Activated CD4-positive, alpha-beta T cell treated with anti-CD3 and anti-CD28 coated beads, Interleukin-2, amount 10 ng/mL, durations not matched to agents 7 days and 5 days (primary cell): Measurements from ENCODE around the gene TBX1. TPM values are rescaled to one million over a fixed set of nuclear protein-coding genes. Genes with fewer than 3 reads are reported as not detected.

Experiments used
- CTCF ChIA-PET: fragments of 350-600 bp; sonication (Branson Sonifier 250); formaldehyde crosslinking; loops from one replicate; lab custom pipeline; 2021; ENCODE audit warnings: antibody characterized with exemption; lab: Charles Lee
- POLR2A ChIA-PET: fragments of 350-600 bp; sonication (Branson Sonifier 250); formaldehyde crosslinking; loops from one replicate; lab custom pipeline; 2021; ENCODE audit warnings: antibody characterized with exemption; lab: Charles Lee
- DNase-seq: peaks from one replicate; pipeline ENCODE4 v3.0.0-alpha.2; 2020
- H3K27ac Mint-ChIP-seq: one replicate; pipeline ENCODE4 v1.8.0; 2021; ENCODE audit warnings: mild to moderate bottlenecking, moderate library complexity, mixed read lengths
- H3K27me3 Mint-ChIP-seq: one replicate; pipeline ENCODE4 v1.8.0; 2021; ENCODE audit warnings: mixed read lengths
- H3K36me3 Mint-ChIP-seq: one replicate; pipeline ENCODE4 v1.8.0; 2021; ENCODE audit warnings: low read depth, mixed read lengths
- H3K4me1 Mint-ChIP-seq: one replicate; pipeline ENCODE4 v1.8.0; 2021; ENCODE audit warnings: mixed read lengths
- H3K4me3 Mint-ChIP-seq: one replicate; pipeline ENCODE4 v1.8.0; 2021; ENCODE audit warnings: mild to moderate bottlenecking, moderate library complexity, mixed read lengths
- H3K9me3 Mint-ChIP-seq: one replicate; pipeline ENCODE4 v1.8.0; 2021; ENCODE audit warnings: mixed read lengths
- total RNA-seq, 2 experiments: library from RNA; stranded (reverse); gene quantifications; one replicate each; pipeline ENCODE4 v1.2.3, GENCODE V29; 2021

TBX1 gene
- total RNA-seq, 2 experiments from 2014 or later = not detected

DNA sequence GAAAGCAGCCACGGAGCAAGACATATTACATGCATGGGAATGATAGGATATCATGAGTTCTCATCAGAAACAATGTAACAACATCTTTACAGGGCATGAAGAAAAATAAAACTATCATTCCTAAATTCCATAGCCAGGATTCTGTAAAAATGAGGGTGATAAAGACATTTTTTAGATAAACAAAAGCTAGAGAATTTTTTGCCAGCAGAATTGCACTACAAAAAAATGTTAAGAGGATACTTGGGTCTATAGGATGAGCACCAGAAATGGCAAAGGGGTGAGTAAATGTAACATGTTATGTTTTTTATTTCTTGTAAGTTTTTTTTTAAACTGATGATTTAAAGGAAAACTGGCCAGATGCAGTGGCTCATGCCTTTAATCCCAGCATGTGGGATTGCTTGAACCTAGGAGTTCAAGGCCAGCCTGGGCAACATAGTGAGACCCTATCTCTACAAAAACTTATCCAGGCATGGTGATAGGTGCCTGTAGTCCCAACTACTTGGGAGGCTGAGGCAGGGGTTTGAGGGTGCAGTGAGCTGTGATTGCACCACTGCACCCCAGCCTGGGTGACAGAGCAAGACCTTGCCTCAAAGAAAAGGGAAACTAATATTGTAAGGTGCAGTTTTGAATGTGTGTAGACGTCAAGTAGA lies 33.2 kb downstream of the TBX1 start:
- ChIA-PET CTCF (interaction anchor here (0.6 kb wide), 1 partner anchor 1135 kb away, joined by 5 read pairs; no protein-coding TSS in a partner anchor), POLR2A (no interaction called here)
- Mint-ChIP-seq H3K4me3 (no peak overlapping the region), H3K4me1 (no peaks in the 10 kb centered on the region), H3K27me3 (no peaks in the 10 kb centered on the region), H3K9me3 (no peaks in the 10 kb centered on the region), H3K27ac (no peak overlapping the region), H3K36me3 (peaks cover 9% of the 10 kb centered on the region)
- no peak for DNase-seq

- POLR2A ChIA-PET = no interaction called here
- Mint-ChIP-seq H3K27ac (no peak overlapping the region), H3K36me3 (peaks cover 9% of the 10 kb centered on the region), H3K27me3 (no peaks in the 10 kb centered on the region), H3K9me3 (no peaks in the 10 kb centered on the region), H3K4me3 (no peak overlapping the region), H3K4me1 (no peaks in the 10 kb centered on the region)
- CTCF ChIA-PET = no interaction called here
- no peak for DNase-seq
Measured at GRCh38 chr22:19795617-19796008, 35.0 kb downstream of the TBX1 start.

DNA sequence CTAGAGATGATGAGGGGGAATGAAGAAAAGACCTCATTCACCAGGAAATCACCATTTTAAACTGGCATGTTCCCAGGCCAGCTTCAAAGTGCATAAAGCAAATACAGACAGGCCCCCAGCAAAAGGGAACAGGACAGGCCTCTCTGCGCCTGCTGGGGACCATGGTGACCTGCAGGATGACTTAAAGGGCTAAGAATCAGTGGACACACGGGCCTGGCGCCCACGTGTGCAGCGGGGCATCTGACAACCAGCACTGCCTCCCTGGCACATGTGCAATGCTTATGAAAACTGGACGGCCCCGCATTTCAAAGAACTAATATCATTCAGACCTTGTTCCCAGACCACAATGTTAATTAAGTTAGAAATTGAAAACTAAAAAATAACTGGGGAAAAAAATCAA lies 35.6 kb downstream of the TBX1 start:
- H3K4me1 Mint-ChIP-seq = no peaks in the 10 kb centered on the region
- H3K36me3 Mint-ChIP-seq = peaks cover 9% of the 10 kb centered on the region
- no peak overlapping the region for H3K27ac Mint-ChIP-seq
- ChIA-PET CTCF (interaction anchor here (0.7 kb wide), 1 partner anchor 148 kb away, joined by 3 read pairs; no protein-coding TSS in a partner anchor), POLR2A (no interaction called here)
- H3K9me3 Mint-ChIP-seq = no peaks in the 10 kb centered on the region
- no peaks in the 10 kb centered on the region for H3K27me3 Mint-ChIP-seq
- H3K4me3 Mint-ChIP-seq = no peak overlapping the region
- DNase-seq = no peak

DNA sequence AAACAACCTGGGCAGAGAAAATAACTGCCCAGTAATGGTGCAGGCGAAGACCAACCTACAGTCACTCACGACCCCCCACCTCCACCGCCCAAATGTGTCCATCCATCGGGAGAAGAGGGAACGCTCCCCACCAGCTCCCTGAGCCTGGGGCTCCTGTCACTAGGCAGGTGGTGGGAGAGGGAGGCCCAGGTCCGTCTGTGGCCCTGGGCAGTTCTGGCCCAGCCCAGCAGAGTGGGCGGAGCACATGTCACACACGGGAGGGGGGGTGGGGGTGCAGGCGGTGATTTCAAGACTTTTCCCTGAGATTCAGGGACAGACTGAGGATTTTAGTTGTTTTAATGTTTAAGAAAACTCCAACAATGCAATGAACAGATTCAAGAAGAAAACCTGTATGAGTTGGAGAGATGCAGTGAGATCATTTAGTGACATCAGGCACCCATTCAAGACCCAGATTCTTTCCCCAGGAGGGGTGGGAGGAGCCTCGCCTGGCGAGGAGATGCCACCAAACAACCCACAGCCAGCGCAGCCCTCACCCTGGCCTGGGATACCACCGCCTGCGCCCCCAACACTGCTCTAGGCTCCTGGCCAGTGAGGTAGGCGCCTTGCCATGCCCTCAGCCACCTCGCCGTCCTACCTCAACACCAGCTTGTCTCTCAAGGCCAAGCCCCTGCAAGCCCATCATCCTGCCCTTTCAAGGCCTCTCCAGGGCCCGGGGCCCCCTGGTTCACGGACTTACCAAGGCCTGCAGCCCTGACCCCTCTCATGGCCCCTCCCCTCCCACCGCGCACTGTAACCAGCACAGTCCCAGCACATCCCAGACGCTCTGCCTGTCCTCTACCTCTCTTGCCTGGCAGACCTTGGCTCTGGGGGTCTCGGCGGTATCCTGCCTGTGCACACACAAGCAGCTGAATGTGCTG lies 36.8 kb downstream of the TBX1 start:
- Mint-ChIP-seq H3K27me3 (no peaks in the 10 kb centered on the region), H3K27ac (no peak overlapping the region), H3K36me3 (peaks cover 5% of the 10 kb centered on the region), H3K9me3 (no peaks in the 10 kb centered on the region), H3K4me3 (no peak overlapping the region), H3K4me1 (no peaks in the 10 kb centered on the region)
- CTCF ChIA-PET = interaction anchor here (0.7 kb wide), 1 partner anchor 147 kb away, joined by 3 read pairs; no protein-coding TSS in a partner anchor
- DNase-seq = no peak
- POLR2A ChIA-PET = no interaction called here

DNA sequence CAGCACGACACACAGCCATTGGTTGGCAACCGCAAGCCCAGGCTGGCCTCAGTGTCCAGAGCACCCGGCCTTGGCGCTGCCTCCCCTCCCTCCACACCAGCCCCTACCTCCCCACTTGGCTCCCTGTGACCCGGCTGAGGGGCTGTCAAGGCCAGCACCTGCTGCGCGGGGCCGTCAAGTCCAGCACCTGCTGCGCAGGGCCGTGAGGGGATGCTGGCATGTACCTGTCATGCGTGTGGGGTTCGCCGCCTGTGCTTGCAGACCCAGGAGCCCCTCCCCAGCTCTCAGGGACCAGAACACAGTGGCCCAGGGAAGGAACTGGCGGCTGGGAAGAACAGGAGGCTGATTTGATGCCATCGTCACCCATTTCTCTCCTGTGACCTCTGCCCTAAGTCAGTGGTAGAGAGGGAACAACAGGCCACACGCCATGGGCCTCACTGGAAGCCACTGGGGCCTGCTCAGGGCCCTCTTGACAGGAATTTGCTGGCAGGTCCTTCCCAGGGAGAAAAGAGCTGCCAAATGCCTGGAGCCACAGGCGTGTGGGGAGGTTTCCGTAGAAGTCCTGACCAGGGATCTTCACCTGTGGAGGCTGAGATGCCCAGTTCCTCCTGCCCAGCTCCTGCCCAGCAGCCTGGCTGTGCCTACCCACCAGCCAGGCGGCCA lies 37.6 kb downstream of the TBX1 start:
- CTCF ChIA-PET = no interaction called here
- no peak overlapping the region for H3K27ac Mint-ChIP-seq
- H3K27me3 Mint-ChIP-seq = no peaks in the 10 kb centered on the region
- no peaks in the 10 kb centered on the region for H3K4me1 Mint-ChIP-seq
- no peak for DNase-seq
- peaks cover 3% of the 10 kb centered on the region for H3K36me3 Mint-ChIP-seq
- POLR2A ChIA-PET = no interaction called here
- H3K9me3 Mint-ChIP-seq = no peaks in the 10 kb centered on the region
- no peak overlapping the region for H3K4me3 Mint-ChIP-seq

DNA sequence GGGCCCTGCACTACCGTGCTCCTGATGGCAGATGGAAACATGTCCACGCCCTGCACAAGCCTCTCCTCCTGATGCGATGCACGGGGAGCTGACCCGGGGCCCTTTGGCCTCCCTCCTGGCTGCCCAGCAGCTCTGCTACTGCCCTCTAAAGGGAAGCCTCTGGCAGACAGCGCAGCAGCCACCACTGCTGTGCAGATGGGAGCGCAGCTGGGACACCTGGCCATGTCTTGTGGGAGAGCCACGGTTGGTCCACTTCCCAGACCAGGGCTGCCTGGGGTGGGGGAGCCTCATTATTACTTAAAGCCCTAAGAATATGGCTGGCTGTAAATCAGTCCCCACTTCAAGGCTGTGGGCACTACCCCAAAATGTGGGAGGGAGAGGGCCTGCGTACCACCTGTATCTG lies 38.3 kb downstream of the TBX1 start:
- Mint-ChIP-seq H3K4me3 (no peak overlapping the region), H3K9me3 (no peaks in the 10 kb centered on the region), H3K36me3 (no peaks in the 10 kb centered on the region), H3K27me3 (no peaks in the 10 kb centered on the region), H3K4me1 (no peaks in the 10 kb centered on the region), H3K27ac (no peak overlapping the region)
- no peak for DNase-seq
- CTCF ChIA-PET = no interaction called here
- POLR2A ChIA-PET = no interaction called here

- no peak for DNase-seq
- Mint-ChIP-seq H3K4me1 (no peaks in the 10 kb centered on the region), H3K27me3 (no peaks in the 10 kb centered on the region), H3K4me3 (no peak overlapping the region), H3K36me3 (no peaks in the 10 kb centered on the region), H3K9me3 (no peaks in the 10 kb centered on the region), H3K27ac (no peak overlapping the region)
- ChIA-PET CTCF (interaction anchor here (0.6 kb wide), 1 partner anchor 262 kb away, joined by 3 read pairs; no protein-coding TSS in a partner anchor), POLR2A (no interaction called here)
Measured at GRCh38 chr22:19799322-19800190, 39.0 kb downstream of the TBX1 start.

GRCh38 chr22:19800306-19800705 lies 39.7 kb downstream of the TBX1 start:
- DNase-seq = no peak
- no peaks in the 10 kb centered on the region for H3K4me1 Mint-ChIP-seq
- no peaks in the 10 kb centered on the region for H3K9me3 Mint-ChIP-seq
- ChIA-PET CTCF (no interaction called here), POLR2A (no interaction called here)
- no peak overlapping the region for H3K4me3 Mint-ChIP-seq
- H3K27ac Mint-ChIP-seq = no peak overlapping the region
- no peaks in the 10 kb centered on the region for H3K27me3 Mint-ChIP-seq
- H3K36me3 Mint-ChIP-seq = no peaks in the 10 kb centered on the region

DNA sequence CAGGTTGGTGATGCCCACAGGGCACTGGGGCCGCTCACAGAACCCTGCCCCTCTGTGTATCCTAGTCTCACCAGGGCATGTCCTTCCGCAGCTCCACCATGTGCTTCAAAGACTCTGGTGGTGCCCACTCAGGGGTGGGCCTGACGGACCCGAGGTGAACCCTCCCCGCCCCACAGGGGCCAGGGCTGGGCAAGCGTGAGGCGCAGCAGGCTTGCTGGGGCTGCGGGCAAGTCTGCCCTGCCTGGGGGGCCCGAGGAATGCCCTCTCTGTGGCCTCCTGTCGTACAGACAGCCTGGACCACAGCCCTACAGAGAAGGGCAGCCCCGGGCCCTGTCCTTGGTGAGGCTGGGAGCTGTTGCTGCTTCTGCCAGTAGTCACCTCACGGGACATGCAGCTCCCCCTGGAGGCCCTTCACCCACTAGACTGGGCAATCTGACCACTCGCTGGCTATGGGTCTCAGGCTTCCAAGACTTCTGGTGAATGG lies 40.2 kb downstream of the TBX1 start:
- ChIA-PET POLR2A (no interaction called here), CTCF (interaction anchor here (0.6 to 1.8 kb wide), 3 partner anchors 9 to 1236 kb away, joined by 3 to 5 read pairs (median 4); no protein-coding TSS in a partner anchor)
- H3K27me3 Mint-ChIP-seq = no peaks in the 10 kb centered on the region
- no peaks in the 10 kb centered on the region for H3K36me3 Mint-ChIP-seq
- H3K4me1 Mint-ChIP-seq = no peaks in the 10 kb centered on the region
- DNase-seq = no peak
- H3K27ac Mint-ChIP-seq = no peak overlapping the region
- no peak overlapping the region for H3K4me3 Mint-ChIP-seq
- no peaks in the 10 kb centered on the region for H3K9me3 Mint-ChIP-seq

DNA sequence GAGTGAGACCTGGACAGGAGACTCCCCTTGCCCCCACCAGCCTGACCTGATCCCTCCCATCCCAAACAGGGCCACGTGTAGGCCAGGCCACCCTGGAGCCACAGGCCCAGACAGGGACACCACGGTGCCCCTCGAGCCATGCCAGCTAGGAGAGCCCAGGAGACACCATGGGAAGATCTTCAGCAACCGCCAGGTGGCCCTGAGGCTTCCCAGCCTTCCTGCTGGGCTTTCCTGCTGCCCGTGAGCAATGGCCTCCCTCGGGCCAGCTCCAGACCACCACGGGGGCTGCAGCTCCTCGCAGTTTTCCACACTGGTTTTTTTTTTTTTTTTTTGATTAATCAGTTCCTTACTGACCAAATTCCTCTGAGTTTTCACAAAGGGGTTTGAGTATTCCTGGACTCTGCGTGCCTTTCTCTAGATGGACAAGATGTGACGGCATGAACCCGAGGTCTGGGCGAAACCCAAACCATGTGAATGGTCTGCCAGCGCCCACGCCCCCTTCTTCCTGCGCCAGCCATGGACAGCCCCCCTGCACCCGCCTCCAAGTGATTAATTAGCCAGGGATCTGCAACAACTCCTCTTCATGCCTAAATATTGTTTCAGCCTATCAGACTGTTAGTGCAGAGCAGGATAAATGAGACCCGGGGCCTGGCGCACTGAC lies 40.9 kb downstream of the TBX1 start:
- Mint-ChIP-seq H3K27me3 (no peaks in the 10 kb centered on the region), H3K9me3 (no peaks in the 10 kb centered on the region), H3K4me1 (no peaks in the 10 kb centered on the region), H3K27ac (no peak overlapping the region), H3K36me3 (no peaks in the 10 kb centered on the region), H3K4me3 (no peak overlapping the region)
- CTCF ChIA-PET = interaction anchor here (0.6 to 1.8 kb wide), 3 partner anchors 9 to 1236 kb away, joined by 3 to 5 read pairs (median 4); no protein-coding TSS in a partner anchor
- POLR2A ChIA-PET = no interaction called here
- DNase-seq = no peak

- ChIA-PET CTCF (interaction anchor here (1.8 kb wide), 1 partner anchor 10 kb away, joined by 4 read pairs; no protein-coding TSS in a partner anchor), POLR2A (no interaction called here)
- Mint-ChIP-seq H3K27me3 (no peaks in the 10 kb centered on the region), H3K36me3 (no peaks in the 10 kb centered on the region), H3K9me3 (no peaks in the 10 kb centered on the region), H3K4me1 (peaks cover 4% of the 10 kb centered on the region), H3K27ac (no peak overlapping the region), H3K4me3 (no peak overlapping the region)
- DNase-seq = no peak
Measured at GRCh38 chr22:19802001-19802893, 41.7 kb downstream of the TBX1 start.
